Loucy (cell line): Measurements from ENCODE around the gene SPATA13.

Experiments
- EZH2phosphoT487 ChIP-seq: fragments of 200-600 bp; IDR thresholded peaks from 2 replicates; pipeline ENCODE4 v1.6.1; 2018; ENCODE audit warnings: antibody characterized with exemption, mild to moderate bottlenecking, moderate library complexity, borderline replicate concordance
- TF ChIP-seq, protein P1 (sequence below): fragments of 200-600 bp; sonication (generic); conservative IDR thresholded peaks from 2 replicates; pipeline ENCODE4 v1.5.1; 2014; ENCODE audit warnings: mild to moderate bottlenecking, antibody characterized with exemption, low read length

DNA sequence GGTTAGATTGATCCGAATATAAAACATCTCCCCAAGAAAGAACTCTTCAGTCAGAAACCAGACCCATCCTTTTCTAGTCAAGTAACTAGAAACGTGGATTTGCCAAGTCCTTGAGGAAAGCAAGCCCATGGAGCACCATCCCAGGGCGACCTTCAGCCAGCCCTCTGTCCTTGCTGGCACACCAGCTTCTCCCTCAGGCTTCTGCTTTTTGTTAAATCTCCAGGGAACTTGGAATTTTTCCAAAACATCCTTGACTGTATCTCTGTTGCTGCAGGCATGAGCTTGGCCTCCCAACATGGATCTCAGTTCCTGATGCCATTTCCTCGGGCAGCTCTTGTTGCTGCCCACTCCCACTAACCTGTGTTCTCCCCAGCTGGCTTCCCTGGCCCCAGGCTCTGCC lies 121.7 kb downstream of the SPATA13 start:
- TF ChIP-seq, protein P1, sequence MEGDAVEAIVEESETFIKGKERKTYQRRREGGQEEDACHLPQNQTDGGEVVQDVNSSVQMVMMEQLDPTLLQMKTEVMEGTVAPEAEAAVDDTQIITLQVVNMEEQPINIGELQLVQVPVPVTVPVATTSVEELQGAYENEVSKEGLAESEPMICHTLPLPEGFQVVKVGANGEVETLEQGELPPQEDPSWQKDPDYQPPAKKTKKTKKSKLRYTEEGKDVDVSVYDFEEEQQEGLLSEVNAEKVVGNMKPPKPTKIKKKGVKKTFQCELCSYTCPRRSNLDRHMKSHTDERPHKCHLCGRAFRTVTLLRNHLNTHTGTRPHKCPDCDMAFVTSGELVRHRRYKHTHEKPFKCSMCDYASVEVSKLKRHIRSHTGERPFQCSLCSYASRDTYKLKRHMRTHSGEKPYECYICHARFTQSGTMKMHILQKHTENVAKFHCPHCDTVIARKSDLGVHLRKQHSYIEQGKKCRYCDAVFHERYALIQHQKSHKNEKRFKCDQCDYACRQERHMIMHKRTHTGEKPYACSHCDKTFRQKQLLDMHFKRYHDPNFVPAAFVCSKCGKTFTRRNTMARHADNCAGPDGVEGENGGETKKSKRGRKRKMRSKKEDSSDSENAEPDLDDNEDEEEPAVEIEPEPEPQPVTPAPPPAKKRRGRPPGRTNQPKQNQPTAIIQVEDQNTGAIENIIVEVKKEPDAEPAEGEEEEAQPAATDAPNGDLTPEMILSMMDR, result no peak
- no peak for TF ChIP-seq EZH2phosphoT487
